Measurements from ENCODE around the gene ASB3. TPM values are rescaled to one million over a fixed set of nuclear protein-coding genes. Genes with fewer than 3 reads are reported as not detected.
"Not testable (repeated sequence)": the region's sequence is repeated elsewhere in the genome, so short reads cannot be mapped to it uniquely, and the experiment has no call there.

ASB3 gene
- total RNA-seq, 1 donor from 2014 or later = 25.2 TPM

GRCh38 chr2:53668624-53669026, 118.1 kb downstream of the ASB3 start:
- Mint-ChIP-seq H3K4me1 (ENCODE audit: unreplicated experiment) (no peaks in the 10 kb centered on the region), H3K9me3 (ENCODE audit: unreplicated experiment) (no peaks in the 10 kb centered on the region), H3K36me3 (ENCODE audit: low read depth, unreplicated experiment) (peaks cover 4% of the 10 kb centered on the region), H3K27ac (ENCODE audit: unreplicated experiment) (no peak overlapping the region), H3K27me3 (ENCODE audit: unreplicated experiment) (no peaks in the 10 kb centered on the region), H3K4me3 (ENCODE audit: unreplicated experiment) (no peak overlapping the region)
- DNase-seq (ENCODE audit: low spot score) = no peak
- TF ChIP-seq CTCF (IDR thresholded peaks at IDR 0.05; ENCODE audit: unreplicated experiment) = no peak

GRCh38 chr2:53667130-53667529, 119.6 kb downstream of the ASB3 start:
- not testable (repeated sequence) for H3K27ac Mint-ChIP-seq (ENCODE audit: unreplicated experiment); H3K27me3 Mint-ChIP-seq (ENCODE audit: unreplicated experiment); H3K4me3 Mint-ChIP-seq (ENCODE audit: unreplicated experiment); H3K4me1 Mint-ChIP-seq (ENCODE audit: unreplicated experiment); H3K36me3 Mint-ChIP-seq (ENCODE audit: low read depth, unreplicated experiment); DNase-seq (ENCODE audit: low spot score); H3K9me3 Mint-ChIP-seq (ENCODE audit: unreplicated experiment)

- no peaks in the 10 kb centered on the region for H3K9me3 Mint-ChIP-seq (ENCODE audit: unreplicated experiment)
- H3K36me3 Mint-ChIP-seq (ENCODE audit: low read depth, unreplicated experiment) = no peaks in the 10 kb centered on the region
- H3K27ac Mint-ChIP-seq (ENCODE audit: unreplicated experiment) = no peak overlapping the region
- no peak for DNase-seq (ENCODE audit: low spot score)
- no peak for TF ChIP-seq CTCF (IDR thresholded peaks at IDR 0.05; ENCODE audit: unreplicated experiment)
- H3K27me3 Mint-ChIP-seq (ENCODE audit: unreplicated experiment) = peaks cover 4% of the 10 kb centered on the region
- H3K4me3 Mint-ChIP-seq (ENCODE audit: unreplicated experiment) = no peak overlapping the region
- no peaks in the 10 kb centered on the region for H3K4me1 Mint-ChIP-seq (ENCODE audit: unreplicated experiment)
Observed at GRCh38 chr2:53660886-53661285, 125.9 kb downstream of the ASB3 start.

GRCh38 chr2:53658474-53658873, 128.3 kb downstream of the ASB3 start:
- H3K27me3 Mint-ChIP-seq (ENCODE audit: unreplicated experiment); H3K36me3 Mint-ChIP-seq (ENCODE audit: low read depth, unreplicated experiment); H3K4me1 Mint-ChIP-seq (ENCODE audit: unreplicated experiment); H3K4me3 Mint-ChIP-seq (ENCODE audit: unreplicated experiment); H3K9me3 Mint-ChIP-seq (ENCODE audit: unreplicated experiment); DNase-seq (ENCODE audit: low spot score); H3K27ac Mint-ChIP-seq (ENCODE audit: unreplicated experiment): not testable (repeated sequence)

GRCh38 chr2:53655256-53655655, 131.5 kb downstream of the ASB3 start:
- H3K27me3 Mint-ChIP-seq (ENCODE audit: unreplicated experiment) = peaks cover 4% of the 10 kb centered on the region
- no peaks in the 10 kb centered on the region for H3K9me3 Mint-ChIP-seq (ENCODE audit: unreplicated experiment)
- H3K27ac Mint-ChIP-seq (ENCODE audit: unreplicated experiment) = no peak overlapping the region
- H3K4me1 Mint-ChIP-seq (ENCODE audit: unreplicated experiment) = no peaks in the 10 kb centered on the region
- no peak for TF ChIP-seq CTCF (IDR thresholded peaks at IDR 0.05; ENCODE audit: unreplicated experiment)
- no peaks in the 10 kb centered on the region for H3K36me3 Mint-ChIP-seq (ENCODE audit: low read depth, unreplicated experiment)
- H3K4me3 Mint-ChIP-seq (ENCODE audit: unreplicated experiment) = no peak overlapping the region
- DNase-seq (ENCODE audit: low spot score) = no peak

- Mint-ChIP-seq H3K4me3 (ENCODE audit: unreplicated experiment) (no peak overlapping the region), H3K9me3 (ENCODE audit: unreplicated experiment) (no peaks in the 10 kb centered on the region), H3K27me3 (ENCODE audit: unreplicated experiment) (peaks cover 4% of the 10 kb centered on the region), H3K36me3 (ENCODE audit: low read depth, unreplicated experiment) (no peaks in the 10 kb centered on the region), H3K4me1 (ENCODE audit: unreplicated experiment) (no peaks in the 10 kb centered on the region), H3K27ac (ENCODE audit: unreplicated experiment) (no peak overlapping the region)
- TF ChIP-seq CTCF (IDR thresholded peaks at IDR 0.05; ENCODE audit: unreplicated experiment) = no peak
- no peak for DNase-seq (ENCODE audit: low spot score)
Observed at GRCh38 chr2:53654396-53654795, 132.4 kb downstream of the ASB3 start.
